Progenitor cell of endocrine pancreas (in vitro differentiated cells): ENCODE measurements around the gene SUCLG2. TPM values are rescaled to one million over a fixed set of nuclear protein-coding genes. Genes with fewer than 3 reads are reported as not detected.
A peak's percentile ranks its signal among the peaks of the same experiment; 100 is the strongest.

Experiments used
- DNase-seq: peaks from one replicate; pipeline ENCODE4 v3.0.0; 2021; ENCODE audit warnings: low spot score; ENCODE audit not compliant: unreplicated experiment
- H3K27ac Mint-ChIP-seq: 2 replicates; pipeline ENCODE4 v1.8.0; 2021; ENCODE audit warnings: mild to moderate bottlenecking, moderate library complexity, mixed read lengths
- H3K27me3 Mint-ChIP-seq: 2 replicates; pipeline ENCODE4 v1.8.0; 2021; ENCODE audit warnings: mixed read lengths
- H3K36me3 Mint-ChIP-seq: 2 replicates; pipeline ENCODE4 v1.8.0; 2022; ENCODE audit warnings: mixed read lengths; ENCODE audit not compliant: insufficient read depth
- H3K4me1 Mint-ChIP-seq: 2 replicates; pipeline ENCODE4 v1.8.0; 2021; ENCODE audit warnings: low read depth, mixed read lengths
- H3K4me3 Mint-ChIP-seq: 2 replicates; pipeline ENCODE4 v1.8.0; 2021; ENCODE audit warnings: low read depth, mild to moderate bottlenecking, moderate library complexity, mixed read lengths
- H3K9me3 Mint-ChIP-seq: 2 replicates; pipeline ENCODE4 v1.8.0; 2021; ENCODE audit warnings: low read depth, mixed read lengths
- total RNA-seq: library from RNA; stranded (reverse); gene quantifications from 2 replicates; pipeline ENCODE4 v1.2.1, GENCODE V29; 2021
- TF ChIP-seq, protein P1 (sequence below): fragments of 200-600 bp; sonication (generic); IDR thresholded peaks from one replicate; pipeline ENCODE4 v1.5.0; 2021; ENCODE audit warnings: antibody characterized with exemption, mild to moderate bottlenecking; ENCODE audit not compliant: unreplicated experiment

The SUCLG2 gene
- total RNA-seq, 1 donor from 2014 or later = 41.1 TPM

GRCh38 chr3:67569324-67569723 is 85.1 kb downstream of the SUCLG2 start:
- H3K27ac Mint-ChIP-seq = no peak overlapping the region
- TF ChIP-seq, protein P1, sequence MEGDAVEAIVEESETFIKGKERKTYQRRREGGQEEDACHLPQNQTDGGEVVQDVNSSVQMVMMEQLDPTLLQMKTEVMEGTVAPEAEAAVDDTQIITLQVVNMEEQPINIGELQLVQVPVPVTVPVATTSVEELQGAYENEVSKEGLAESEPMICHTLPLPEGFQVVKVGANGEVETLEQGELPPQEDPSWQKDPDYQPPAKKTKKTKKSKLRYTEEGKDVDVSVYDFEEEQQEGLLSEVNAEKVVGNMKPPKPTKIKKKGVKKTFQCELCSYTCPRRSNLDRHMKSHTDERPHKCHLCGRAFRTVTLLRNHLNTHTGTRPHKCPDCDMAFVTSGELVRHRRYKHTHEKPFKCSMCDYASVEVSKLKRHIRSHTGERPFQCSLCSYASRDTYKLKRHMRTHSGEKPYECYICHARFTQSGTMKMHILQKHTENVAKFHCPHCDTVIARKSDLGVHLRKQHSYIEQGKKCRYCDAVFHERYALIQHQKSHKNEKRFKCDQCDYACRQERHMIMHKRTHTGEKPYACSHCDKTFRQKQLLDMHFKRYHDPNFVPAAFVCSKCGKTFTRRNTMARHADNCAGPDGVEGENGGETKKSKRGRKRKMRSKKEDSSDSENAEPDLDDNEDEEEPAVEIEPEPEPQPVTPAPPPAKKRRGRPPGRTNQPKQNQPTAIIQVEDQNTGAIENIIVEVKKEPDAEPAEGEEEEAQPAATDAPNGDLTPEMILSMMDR = no peak
- no peak overlapping the region for H3K4me3 Mint-ChIP-seq
- no peaks in the 10 kb centered on the region for H3K4me1 Mint-ChIP-seq
- H3K27me3 Mint-ChIP-seq = no peaks in the 10 kb centered on the region
- H3K36me3 Mint-ChIP-seq = peaks cover 31% of the 10 kb centered on the region
- no peak for DNase-seq
- peaks cover 21% of the 10 kb centered on the region for H3K9me3 Mint-ChIP-seq

DNA sequence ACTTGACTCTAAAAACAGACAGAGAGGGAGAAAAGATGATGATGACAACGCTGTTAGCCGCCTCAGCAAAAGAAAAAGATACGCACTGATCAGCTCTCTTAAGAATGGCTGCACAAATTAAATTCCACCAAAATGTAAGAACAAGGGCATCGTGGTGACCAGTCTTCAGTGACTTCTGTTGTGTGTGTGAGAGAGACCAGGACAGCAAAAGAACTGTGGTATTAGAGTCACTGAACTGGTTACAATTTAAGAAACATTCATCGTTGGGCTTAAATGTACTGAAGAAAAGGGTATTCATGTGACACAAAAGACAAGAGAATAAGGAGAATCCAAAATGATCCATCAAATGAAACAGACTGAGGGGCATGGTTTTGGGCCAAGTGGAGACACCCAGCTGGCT is 86.5 kb downstream of the SUCLG2 start:
- H3K27me3 Mint-ChIP-seq = no peaks in the 10 kb centered on the region
- peaks cover 18% of the 10 kb centered on the region for H3K9me3 Mint-ChIP-seq
- peaks cover 29% of the 10 kb centered on the region for H3K36me3 Mint-ChIP-seq
- TF ChIP-seq, protein P1 = no peak
- no peak overlapping the region for H3K4me3 Mint-ChIP-seq
- no peak overlapping the region for H3K27ac Mint-ChIP-seq
- H3K4me1 Mint-ChIP-seq = no peaks in the 10 kb centered on the region
- DNase-seq = no peak

GRCh38 chr3:67564973-67565372 is 89.4 kb downstream of the SUCLG2 start:
- no peak for DNase-seq

GRCh38 chr3:67564008-67564407 is 90.4 kb downstream of the SUCLG2 start:
- no peak overlapping the region for H3K4me3 Mint-ChIP-seq
- TF ChIP-seq, protein P1 = no peak
- H3K4me1 Mint-ChIP-seq = peaks cover 5% of the 10 kb centered on the region
- no peak overlapping the region for H3K27ac Mint-ChIP-seq
- no peaks in the 10 kb centered on the region for H3K27me3 Mint-ChIP-seq
- H3K36me3 Mint-ChIP-seq = peaks cover 8% of the 10 kb centered on the region
- DNase-seq = no peak
- H3K9me3 Mint-ChIP-seq = peaks cover 7% of the 10 kb centered on the region

More at GRCh38 chr3:67564973-67565372, 89.4 kb downstream of the SUCLG2 start:
- TF ChIP-seq, protein P1 = no peak
- Mint-ChIP-seq H3K9me3 (peaks cover 12% of the 10 kb centered on the region), H3K27ac (no peak overlapping the region), H3K27me3 (no peaks in the 10 kb centered on the region), H3K36me3 (peaks cover 13% of the 10 kb centered on the region), H3K4me3 (no peak overlapping the region), H3K4me1 (peaks cover 5% of the 10 kb centered on the region)

GRCh38 chr3:67561667-67562394 is 92.6 kb downstream of the SUCLG2 start:
- no peaks in the 10 kb centered on the region for H3K9me3 Mint-ChIP-seq
- no peaks in the 10 kb centered on the region for H3K27me3 Mint-ChIP-seq
- no peak for DNase-seq
- TF ChIP-seq, protein P1 = no peak
- peak overlapping the region; percentile 17 for H3K27ac Mint-ChIP-seq
- H3K36me3 Mint-ChIP-seq = peaks cover 3% of the 10 kb centered on the region
- H3K4me1 Mint-ChIP-seq = peaks cover 5% of the 10 kb centered on the region
- H3K4me3 Mint-ChIP-seq = no peak overlapping the region
